GM18517 (cell line): ENCODE measurements around the gene SYCP2L.
A peak's percentile ranks its signal among the peaks of the same experiment; 100 is the strongest.
"Not testable (repeated sequence)": the region's sequence is repeated elsewhere in the genome, so short reads cannot be mapped to it uniquely, and the experiment has no call there.

Experiments used
- ATAC-seq: cut with Tn5 transposase; IDR thresholded peaks from one replicate; pipeline ENCODE4 v1.9.1; 2021; ENCODE audit warnings: mild to moderate bottlenecking, moderate library complexity; ENCODE audit not compliant: unreplicated experiment

SYCP2L gene

GRCh38 chr6:10954590-10955010 lies 67.7 kb downstream of the SYCP2L start:
- peak; percentile 76 for ATAC-seq

GRCh38 chr6:10956776-10957175 lies 69.9 kb downstream of the SYCP2L start:
- ATAC-seq: no peak

- ATAC-seq: no peak
Measured at GRCh38 chr6:10957414-10957886, 70.6 kb downstream of the SYCP2L start.

GRCh38 chr6:10960171-10960570 lies 73.3 kb downstream of the SYCP2L start:
- ATAC-seq: no peak

- no peak for ATAC-seq
Measured at GRCh38 chr6:10961837-10962236, 75.0 kb downstream of the SYCP2L start.

GRCh38 chr6:10962673-10963072 lies 75.8 kb downstream of the SYCP2L start:
- no peak for ATAC-seq

GRCh38 chr6:10963113-10963512 lies 76.3 kb downstream of the SYCP2L start:
- ATAC-seq: no peak

GRCh38 chr6:10964684-10965083 lies 77.8 kb downstream of the SYCP2L start:
- ATAC-seq: peak; percentile 92

GRCh38 chr6:10968776-10969175 lies 81.9 kb downstream of the SYCP2L start:
- no peak for ATAC-seq

GRCh38 chr6:10970731-10971130 lies 83.9 kb downstream of the SYCP2L start:
- no peak for ATAC-seq

- ATAC-seq: no peak
Measured at GRCh38 chr6:10972196-10972595, 85.3 kb downstream of the SYCP2L start.

GRCh38 chr6:10976571-10976970 lies 89.7 kb downstream of the SYCP2L start:
- ATAC-seq: no peak

GRCh38 chr6:10977231-10977968 lies 90.5 kb downstream of the SYCP2L start:
- ATAC-seq: no peak

- ATAC-seq: no peak
Measured at GRCh38 chr6:10979603-10980002, 92.8 kb downstream of the SYCP2L start.

GRCh38 chr6:10981409-10981808 lies 94.6 kb downstream of the SYCP2L start:
- ATAC-seq: no peak

- not testable (repeated sequence) for ATAC-seq
Measured at GRCh38 chr6:10984959-10985358, 98.1 kb downstream of the SYCP2L start.

GRCh38 chr6:10989587-10989986 lies 102.7 kb downstream of the SYCP2L start:
- ATAC-seq: no peak

GRCh38 chr6:10991115-10991514 lies 104.3 kb downstream of the SYCP2L start:
- no peak for ATAC-seq

GRCh38 chr6:10993896-10994295 lies 107.0 kb downstream of the SYCP2L start:
- no peak for ATAC-seq

GRCh38 chr6:10995114-10995707 lies 108.4 kb downstream of the SYCP2L start:
- no peak for ATAC-seq

GRCh38 chr6:10999994-11000393 lies 113.1 kb downstream of the SYCP2L start:
- ATAC-seq: no peak

GRCh38 chr6:11002176-11002575 lies 115.3 kb downstream of the SYCP2L start:
- ATAC-seq: no peak
